ENCODE data around the gene THSD4. TPM values are rescaled to one million over a fixed set of nuclear protein-coding genes. Genes with fewer than 3 reads are reported as not detected.
"Not testable (repeated sequence)": the region's sequence is repeated elsewhere in the genome, so short reads cannot be mapped to it uniquely, and the experiment has no call there.

The THSD4 gene
- polyA plus RNA-seq, 10 donors: 17.7 to 40.4 (median 25.8) TPM

- DNase-seq: no peak
Measured at GRCh38 chr15:71120428-71120944, 5.2 kb downstream of the THSD4 start.

GRCh38 chr15:71121442-71121841 lies 6.2 kb downstream of the THSD4 start:
- DNase-seq: no peak

- no peak for DNase-seq
Measured at GRCh38 chr15:71124937-71125790, 9.9 kb downstream of the THSD4 start.

GRCh38 chr15:71125831-71126450 lies 10.7 kb downstream of the THSD4 start:
- no peak for DNase-seq

GRCh38 chr15:71127083-71127482 lies 11.8 kb downstream of the THSD4 start:
- DNase-seq: no peak

GRCh38 chr15:71128159-71128558 lies 12.9 kb downstream of the THSD4 start:
- DNase-seq: not testable (repeated sequence)

- no peak for DNase-seq
Measured at GRCh38 chr15:71128939-71129562, 13.8 kb downstream of the THSD4 start.

- no peak for DNase-seq
Measured at GRCh38 chr15:71129669-71130068, 14.4 kb downstream of the THSD4 start.

GRCh38 chr15:71131601-71132362 lies 16.5 kb downstream of the THSD4 start:
- no peak for DNase-seq

GRCh38 chr15:71133747-71134472 lies 18.6 kb downstream of the THSD4 start:
- DNase-seq: peak in 1 of 3 donors; percentile 39

- peak in 2 of 3 donors; percentile 31 to 82 for DNase-seq
Measured at GRCh38 chr15:71136159-71136783, 21.0 kb downstream of the THSD4 start.

- no peak for DNase-seq
Measured at GRCh38 chr15:71136793-71137518, 21.7 kb downstream of the THSD4 start.

GRCh38 chr15:71138473-71138872 lies 23.2 kb downstream of the THSD4 start:
- DNase-seq: no peak

GRCh38 chr15:71139241-71139640 lies 24.0 kb downstream of the THSD4 start:
- DNase-seq: no peak

GRCh38 chr15:71141572-71141971 lies 26.3 kb downstream of the THSD4 start:
- no peak for DNase-seq

GRCh38 chr15:71142780-71143179 lies 27.5 kb downstream of the THSD4 start:
- DNase-seq: no peak

GRCh38 chr15:71143373-71144310 lies 28.4 kb downstream of the THSD4 start:
- DNase-seq: peak in 2 of 3 donors; percentile 36 to 52

- DNase-seq: no peak
Measured at GRCh38 chr15:71145648-71146047, 30.4 kb downstream of the THSD4 start.

GRCh38 chr15:71146580-71146982 lies 31.3 kb downstream of the THSD4 start:
- DNase-seq: no peak
